Measurements from ENCODE around the gene OR1E1. TPM values are rescaled to one million over a fixed set of nuclear protein-coding genes. Genes with fewer than 3 reads are reported as not detected.
"Not testable (repeated sequence)": the region's sequence is repeated elsewhere in the genome, so short reads cannot be mapped to it uniquely, and the experiment has no call there.

The OR1E1 gene, protein sequence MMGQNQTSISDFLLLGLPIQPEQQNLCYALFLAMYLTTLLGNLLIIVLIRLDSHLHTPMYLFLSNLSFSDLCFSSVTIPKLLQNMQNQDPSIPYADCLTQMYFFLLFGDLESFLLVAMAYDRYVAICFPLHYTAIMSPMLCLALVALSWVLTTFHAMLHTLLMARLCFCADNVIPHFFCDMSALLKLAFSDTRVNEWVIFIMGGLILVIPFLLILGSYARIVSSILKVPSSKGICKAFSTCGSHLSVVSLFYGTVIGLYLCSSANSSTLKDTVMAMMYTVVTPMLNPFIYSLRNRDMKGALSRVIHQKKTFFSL
- not detected for total RNA-seq

DNA sequence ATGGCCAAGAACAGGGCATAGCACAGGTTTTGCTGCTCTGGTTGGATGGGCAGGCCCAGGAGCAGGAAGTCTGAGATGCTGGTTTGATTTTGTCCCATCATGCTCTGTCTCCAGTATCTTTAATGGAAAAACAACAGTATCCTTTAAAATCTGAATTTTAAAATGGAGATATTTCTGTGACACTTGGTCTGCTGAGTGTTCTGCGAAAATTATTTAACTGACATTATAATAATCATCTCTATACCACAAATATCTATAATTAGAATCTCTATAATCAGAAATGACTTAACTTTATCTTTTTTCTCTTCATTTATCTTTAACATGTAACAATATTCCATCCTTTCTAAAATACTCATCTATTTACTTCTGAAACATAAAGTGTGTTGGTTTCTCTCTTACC is at the start of gene OR1E1:
Gene OR1E1 (minus strand): TSS at position 101 of the 400 bp plus-strand sequence. CDS start 0 bp downstream, at position 101.
- WGBS, result 86% methylated on average over 1 of the region's 1 CpG
- Histone ChIP-seq H3K4me1 (no peaks in the 10 kb centered on the region), H3K4me3 (no peak within 1 kb of the TSS), H3K27me3 (peaks cover 8% of the 10 kb centered on the region), H3K9me3 (no peaks in the 10 kb centered on the region), H3K27ac (no peak within 1 kb of the TSS), H3K36me3 (no peaks in the 10 kb centered on the region)
- DNase-seq (ENCODE audit: low spot score in 2 of 2), result no peak
- TF ChIP-seq, protein P1, sequence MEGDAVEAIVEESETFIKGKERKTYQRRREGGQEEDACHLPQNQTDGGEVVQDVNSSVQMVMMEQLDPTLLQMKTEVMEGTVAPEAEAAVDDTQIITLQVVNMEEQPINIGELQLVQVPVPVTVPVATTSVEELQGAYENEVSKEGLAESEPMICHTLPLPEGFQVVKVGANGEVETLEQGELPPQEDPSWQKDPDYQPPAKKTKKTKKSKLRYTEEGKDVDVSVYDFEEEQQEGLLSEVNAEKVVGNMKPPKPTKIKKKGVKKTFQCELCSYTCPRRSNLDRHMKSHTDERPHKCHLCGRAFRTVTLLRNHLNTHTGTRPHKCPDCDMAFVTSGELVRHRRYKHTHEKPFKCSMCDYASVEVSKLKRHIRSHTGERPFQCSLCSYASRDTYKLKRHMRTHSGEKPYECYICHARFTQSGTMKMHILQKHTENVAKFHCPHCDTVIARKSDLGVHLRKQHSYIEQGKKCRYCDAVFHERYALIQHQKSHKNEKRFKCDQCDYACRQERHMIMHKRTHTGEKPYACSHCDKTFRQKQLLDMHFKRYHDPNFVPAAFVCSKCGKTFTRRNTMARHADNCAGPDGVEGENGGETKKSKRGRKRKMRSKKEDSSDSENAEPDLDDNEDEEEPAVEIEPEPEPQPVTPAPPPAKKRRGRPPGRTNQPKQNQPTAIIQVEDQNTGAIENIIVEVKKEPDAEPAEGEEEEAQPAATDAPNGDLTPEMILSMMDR (IDR thresholded peaks at IDR 0.05), result no peak
- TF ChIP-seq EP300 (IDR thresholded peaks at IDR 0.05) (no peak), POLR2AphosphoS5 (IDR thresholded peaks at IDR 0.05) (no peak), POLR2A (IDR thresholded peaks at IDR 0.05) (no peak)

DNA sequence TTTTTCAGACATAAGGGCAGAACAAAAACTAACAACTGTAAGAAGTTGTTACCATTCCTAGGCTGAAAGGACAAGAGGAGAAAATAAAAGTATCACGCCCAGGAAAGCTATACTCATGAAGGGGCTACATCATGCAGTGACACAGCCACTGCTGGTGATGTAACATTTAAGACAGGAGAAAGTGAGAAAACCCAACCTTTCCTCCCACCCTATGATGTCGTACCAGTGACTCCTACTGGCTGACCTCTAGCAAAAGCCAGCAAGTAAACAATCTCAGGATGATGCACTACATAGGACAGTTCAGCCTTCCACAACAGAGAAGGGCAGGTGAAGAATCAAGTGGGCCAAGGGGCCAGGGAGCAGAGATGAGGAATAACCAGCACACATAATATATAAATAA is 49.4 kb upstream of the OR1E1 start:
- DNase-seq (ENCODE audit: low spot score in 2 of 2), result no peak
- TF ChIP-seq POLR2A (IDR thresholded peaks at IDR 0.05) (no peak), EP300 (IDR thresholded peaks at IDR 0.05) (no peak), POLR2AphosphoS5 (IDR thresholded peaks at IDR 0.05) (no peak)
- TF ChIP-seq, protein P1 (IDR thresholded peaks at IDR 0.05), result no peak
- Histone ChIP-seq H3K27me3 (no peaks in the 10 kb centered on the region), H3K4me1 (no peaks in the 10 kb centered on the region), H3K27ac (no peak overlapping the region), H3K4me3 (no peak overlapping the region), H3K9me3 (no peaks in the 10 kb centered on the region), H3K36me3 (no peaks in the 10 kb centered on the region)
- WGBS, result 47% methylated on average over 2 of the region's 2 CpGs

DNA sequence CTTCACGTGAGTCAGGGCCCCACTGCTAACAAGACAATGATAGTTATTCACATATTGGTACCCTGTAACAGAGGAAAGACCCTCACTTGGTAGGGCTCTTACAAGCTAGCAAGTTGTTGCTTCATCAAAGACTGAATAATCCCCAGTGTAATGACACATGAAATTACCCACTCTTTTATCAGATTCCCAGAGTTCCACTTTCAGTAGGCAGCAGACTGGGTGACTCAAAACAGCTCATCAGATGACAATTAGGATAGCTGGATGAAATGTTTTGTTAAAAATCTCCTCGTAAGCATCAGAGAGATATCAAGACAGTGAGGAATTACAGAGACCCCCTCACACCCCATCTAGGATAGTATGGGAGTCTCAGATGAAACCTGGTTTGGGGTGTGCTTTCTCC is 42.2 kb upstream of the OR1E1 start:
- TF ChIP-seq EP300 (IDR thresholded peaks at IDR 0.05) (no peak), POLR2AphosphoS5 (IDR thresholded peaks at IDR 0.05) (no peak), POLR2A (IDR thresholded peaks at IDR 0.05) (no peak)
- TF ChIP-seq, protein P1 (IDR thresholded peaks at IDR 0.05), result no peak
- DNase-seq (ENCODE audit: low spot score in 2 of 2), result no peak
- Histone ChIP-seq H3K27ac (no peak overlapping the region), H3K4me1 (no peaks in the 10 kb centered on the region), H3K27me3 (peaks cover 3% of the 10 kb centered on the region), H3K4me3 (no peak overlapping the region), H3K36me3 (no peaks in the 10 kb centered on the region), H3K9me3 (no peaks in the 10 kb centered on the region)
- WGBS, result 57% methylated on average over 2 of the region's 2 CpGs

DNA sequence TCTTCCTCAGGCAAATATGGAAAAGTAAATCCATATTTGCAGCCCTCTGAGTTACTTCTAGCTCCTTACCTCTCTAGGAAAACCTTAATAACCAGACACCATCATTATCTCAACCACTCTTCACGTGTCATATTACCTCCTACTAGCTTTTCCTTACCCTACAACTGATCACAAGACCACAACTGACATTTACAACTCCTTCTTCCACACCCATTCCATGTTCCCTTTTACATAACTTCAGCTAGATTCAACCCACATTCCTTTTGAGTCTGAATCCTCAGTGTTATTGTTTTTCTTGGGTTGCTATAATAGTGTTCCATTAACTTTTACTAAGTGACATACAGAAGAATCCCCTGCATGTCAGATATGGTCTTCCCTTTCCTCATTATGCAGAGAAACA is 40.2 kb upstream of the OR1E1 start:
- Histone ChIP-seq H3K4me3 (no peak overlapping the region), H3K36me3 (no peaks in the 10 kb centered on the region), H3K27ac (no peak overlapping the region), H3K9me3 (no peaks in the 10 kb centered on the region), H3K4me1 (no peaks in the 10 kb centered on the region), H3K27me3 (peaks cover 3% of the 10 kb centered on the region)
- 62% methylated on average over 1 of the region's 1 CpG for WGBS
- TF ChIP-seq POLR2AphosphoS5 (IDR thresholded peaks at IDR 0.05) (no peak), EP300 (IDR thresholded peaks at IDR 0.05) (no peak), POLR2A (IDR thresholded peaks at IDR 0.05) (no peak)
- TF ChIP-seq, protein P1 (IDR thresholded peaks at IDR 0.05), result no peak
- DNase-seq (ENCODE audit: low spot score in 2 of 2), result no peak

DNA sequence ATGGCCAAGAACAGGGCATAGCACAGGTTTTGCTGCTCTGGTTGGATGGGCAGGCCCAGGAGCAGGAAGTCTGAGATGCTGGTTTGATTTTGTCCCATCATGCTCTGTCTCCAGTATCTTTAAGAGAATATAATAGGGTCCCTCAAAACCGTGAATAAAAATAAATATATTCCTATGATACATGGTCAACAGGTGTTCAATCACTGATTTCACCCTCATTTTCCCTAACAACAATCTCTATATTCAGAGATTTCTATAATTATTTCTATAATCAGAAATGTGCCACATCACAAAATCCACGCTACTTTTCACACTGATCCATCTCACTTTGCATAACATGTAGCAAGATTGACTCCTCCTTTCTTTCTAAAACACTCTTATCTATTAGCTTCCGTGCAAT is 35.5 kb upstream of the OR1E1 start, which contains the start of gene OR1E2:
Gene OR1E2 (minus strand): TSS at position 101 of the 400 bp plus-strand sequence. CDS start 0 bp downstream, at position 101.
- 73% methylated on average over 3 of the region's 3 CpGs for WGBS
- no peak for TF ChIP-seq EP300 (IDR thresholded peaks at IDR 0.05)
- TF ChIP-seq POLR2A (IDR thresholded peaks at IDR 0.05), result no peak
- TF ChIP-seq, protein P1 (IDR thresholded peaks at IDR 0.05), result no peak
- no peak for TF ChIP-seq POLR2AphosphoS5 (IDR thresholded peaks at IDR 0.05)
- H3K27me3 ChIP-seq, result no peaks in the 10 kb centered on the region
- H3K36me3 ChIP-seq, result no peaks in the 10 kb centered on the region
- DNase-seq (ENCODE audit: low spot score in 2 of 2), result no peak
- H3K4me1 ChIP-seq, result no peaks in the 10 kb centered on the region
- H3K4me3 ChIP-seq, result no peak within 1 kb of the TSS
- no peaks in the 10 kb centered on the region for H3K9me3 ChIP-seq
- no peak within 1 kb of the TSS for H3K27ac ChIP-seq

DNA sequence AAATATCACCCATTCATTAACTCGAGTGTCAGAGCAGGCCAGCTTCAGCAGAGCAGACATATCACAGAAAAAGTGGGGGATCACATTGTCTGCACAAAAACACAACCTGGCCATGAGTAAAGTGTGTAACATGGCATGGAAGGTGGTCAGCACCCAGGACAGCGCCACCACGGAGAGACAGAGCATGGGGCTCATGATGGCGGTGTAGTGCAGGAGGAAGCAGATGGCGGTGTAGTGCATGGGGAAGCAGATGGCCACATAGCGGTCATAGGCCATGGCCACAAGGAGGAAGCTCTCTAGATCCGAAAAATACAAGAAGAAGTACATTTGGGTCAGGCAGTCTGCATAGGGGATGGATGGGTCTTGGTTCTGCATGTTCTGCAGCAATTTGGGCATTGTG is 35.0 kb upstream of the OR1E1 start:
- not testable (repeated sequence) for H3K4me3 ChIP-seq; H3K4me1 ChIP-seq; H3K9me3 ChIP-seq; H3K36me3 ChIP-seq; H3K27ac ChIP-seq; DNase-seq (ENCODE audit: low spot score in 2 of 2); H3K27me3 ChIP-seq
- 36% methylated on average over 7 of the region's 7 CpGs for WGBS

All from suprapubic skin (tissue), 4 donors.